Colonic mucosa (tissue), 4 donors: Measurements from ENCODE around the gene FMOD. TPM values are rescaled to one million over a fixed set of nuclear protein-coding genes. Genes with fewer than 3 reads are reported as not detected.

Experiments used
- DNase-seq: peaks from one replicate; pipeline ENCODE4 v3.0.0-alpha.2; 2020
- H3K27ac ChIP-seq: fragments of 200-600 bp; one replicate; pipeline ENCODE4 v1.8.0; 2021
- H3K27me3 ChIP-seq: fragments of 200-600 bp; one replicate; pipeline ENCODE4 v1.8.0; 2021
- H3K36me3 ChIP-seq: fragments of 200-600 bp; one replicate; pipeline ENCODE4 v1.8.0; 2021
- H3K4me1 ChIP-seq: fragments of 200-600 bp; one replicate; pipeline ENCODE4 v1.8.0; 2021; ENCODE audit warnings: mild to moderate bottlenecking
- H3K4me3 ChIP-seq: fragments of 200-600 bp; one replicate; pipeline ENCODE4 v1.8.0; 2021
- H3K9ac ChIP-seq, 2 donors: one replicate each; pipeline ENCODE4 v1.7.0; 2013; ENCODE audit warnings: control low read depth in 2 of 2, low read depth in 2 of 2, low read length in 2 of 2
- H3K9me3 ChIP-seq: fragments of 200-600 bp; one replicate; pipeline ENCODE4 v1.8.0; 2021
- intact Hi-C: fragments of 100-400 bp; cut with DNase I; formaldehyde crosslinking; loops from one replicate; pipeline ENCODE4 v1.14.1; 2022
- total RNA-seq, 2 donors: library from RNA; stranded (reverse); fragmentation: NEBNext Ultra II Directional in 1 of 2; extraction: Animal tissue kit (Norgen Biotek cat#: 25700) in 1 of 2; gene quantifications; one replicate each; pipeline ENCODE4 v1.2.1, GENCODE V29; 2021
- TF ChIP-seq, protein P1 (sequence below): fragments of 200-600 bp; IDR thresholded peaks from one replicate; pipeline ENCODE4 v1.8.0; 2022; ENCODE audit warnings: antibody characterized with exemption, mild to moderate bottlenecking
- donor health status: healthy.
- donor health status: DM: no; HTN: no; CAD: no.
- donor health status: DM: no; HTN: no; CAD: no.

Gene FMOD
- total RNA-seq, 2 donors from 2014 or later = 38.6 to 49.3 TPM

DNA sequence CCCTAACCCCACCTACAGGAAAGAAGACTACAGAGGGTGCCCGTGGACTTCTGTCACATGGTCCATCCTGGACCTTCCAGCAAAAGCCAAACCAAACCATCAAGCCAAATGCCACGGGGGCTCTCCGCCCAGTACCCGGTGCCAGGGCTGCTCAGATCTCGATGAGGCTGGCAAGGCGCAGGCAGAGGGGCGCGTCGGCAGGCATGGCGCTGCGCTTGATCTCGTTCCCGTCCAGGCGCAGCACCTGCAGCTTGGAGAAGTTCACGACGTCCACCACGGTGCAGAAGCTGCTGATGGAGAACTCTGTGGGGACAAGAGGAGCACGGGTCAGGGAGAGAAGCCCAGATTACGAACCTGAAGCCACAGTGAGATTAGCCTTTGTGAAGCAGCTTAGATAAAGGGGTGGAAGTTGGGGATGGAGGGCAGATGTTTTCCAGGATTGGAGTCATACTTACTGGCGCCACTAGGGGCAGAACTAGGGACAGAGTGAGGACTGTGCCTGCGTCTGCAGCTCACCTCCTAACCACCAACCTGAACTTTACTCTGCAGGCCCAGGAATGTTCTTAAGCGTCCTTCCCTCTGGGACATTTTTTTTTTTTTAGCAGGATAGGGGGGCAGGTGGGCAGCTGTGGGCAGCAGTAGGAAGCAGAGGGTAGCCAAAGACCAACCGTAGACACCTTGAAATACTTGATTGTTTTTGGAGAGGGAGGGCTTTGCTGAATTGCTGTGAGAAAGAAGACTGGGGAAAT, 8.6 kb downstream of the FMOD start:
- Histone ChIP-seq H3K9ac (peak overlapping the region in 1 of 2 donors; percentile 47), H3K27me3 (no peaks in the 10 kb centered on the region), H3K4me3 (no peak overlapping the region), H3K4me1 (no peaks in the 10 kb centered on the region), H3K9me3 (no peaks in the 10 kb centered on the region), H3K36me3 (no peaks in the 10 kb centered on the region), H3K27ac (no peak overlapping the region)
- peak; percentile 78 for DNase-seq
- TF ChIP-seq, protein P1, sequence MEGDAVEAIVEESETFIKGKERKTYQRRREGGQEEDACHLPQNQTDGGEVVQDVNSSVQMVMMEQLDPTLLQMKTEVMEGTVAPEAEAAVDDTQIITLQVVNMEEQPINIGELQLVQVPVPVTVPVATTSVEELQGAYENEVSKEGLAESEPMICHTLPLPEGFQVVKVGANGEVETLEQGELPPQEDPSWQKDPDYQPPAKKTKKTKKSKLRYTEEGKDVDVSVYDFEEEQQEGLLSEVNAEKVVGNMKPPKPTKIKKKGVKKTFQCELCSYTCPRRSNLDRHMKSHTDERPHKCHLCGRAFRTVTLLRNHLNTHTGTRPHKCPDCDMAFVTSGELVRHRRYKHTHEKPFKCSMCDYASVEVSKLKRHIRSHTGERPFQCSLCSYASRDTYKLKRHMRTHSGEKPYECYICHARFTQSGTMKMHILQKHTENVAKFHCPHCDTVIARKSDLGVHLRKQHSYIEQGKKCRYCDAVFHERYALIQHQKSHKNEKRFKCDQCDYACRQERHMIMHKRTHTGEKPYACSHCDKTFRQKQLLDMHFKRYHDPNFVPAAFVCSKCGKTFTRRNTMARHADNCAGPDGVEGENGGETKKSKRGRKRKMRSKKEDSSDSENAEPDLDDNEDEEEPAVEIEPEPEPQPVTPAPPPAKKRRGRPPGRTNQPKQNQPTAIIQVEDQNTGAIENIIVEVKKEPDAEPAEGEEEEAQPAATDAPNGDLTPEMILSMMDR = peak; percentile 70
- intact Hi-C loops = no loop called here

DNA sequence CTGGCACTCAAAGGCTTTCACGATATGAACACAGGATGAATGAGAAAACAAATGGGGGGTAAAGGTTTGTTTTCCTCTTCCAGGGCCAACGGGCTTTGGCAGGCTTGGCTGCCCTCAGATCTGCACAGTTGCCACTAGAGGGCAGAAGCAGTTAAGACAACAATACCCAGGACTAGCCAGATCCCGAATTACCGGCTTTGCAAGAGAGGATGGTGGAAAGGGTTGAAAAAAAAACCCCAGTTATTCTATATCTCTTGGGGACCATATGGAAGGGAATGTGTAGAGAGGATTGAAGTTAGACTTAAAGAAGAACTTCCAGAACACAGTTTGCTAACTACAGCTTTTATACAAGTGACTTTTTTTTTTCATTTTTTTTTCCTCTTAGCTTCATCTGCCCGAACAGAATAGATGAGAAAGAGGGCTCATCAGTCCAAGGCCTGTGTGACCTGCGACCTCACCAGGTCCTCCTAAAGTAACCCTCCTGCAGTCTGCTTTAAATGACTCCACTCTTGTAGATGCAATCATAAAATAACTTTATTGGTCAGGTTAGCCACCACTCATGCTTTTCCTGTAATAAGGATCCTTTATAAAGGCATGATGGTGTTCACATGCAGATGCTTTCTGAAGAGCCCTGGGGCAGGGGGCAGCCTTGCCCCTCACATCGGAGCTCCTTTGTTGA, 10.7 kb downstream of the FMOD start:
- Histone ChIP-seq H3K9ac (peak overlapping the region in 1 of 2 donors; percentile 48), H3K27me3 (no peaks in the 10 kb centered on the region), H3K9me3 (no peaks in the 10 kb centered on the region), H3K27ac (no peak overlapping the region), H3K4me3 (no peak overlapping the region), H3K4me1 (no peaks in the 10 kb centered on the region), H3K36me3 (no peaks in the 10 kb centered on the region)
- TF ChIP-seq, protein P1 = peak; percentile 83
- intact Hi-C loops = loop anchor here (2.0 kb wide), 2 partner anchors 101 to 147 kb away; no protein-coding TSS in a partner anchor
- DNase-seq = peak; percentile 84

DNA sequence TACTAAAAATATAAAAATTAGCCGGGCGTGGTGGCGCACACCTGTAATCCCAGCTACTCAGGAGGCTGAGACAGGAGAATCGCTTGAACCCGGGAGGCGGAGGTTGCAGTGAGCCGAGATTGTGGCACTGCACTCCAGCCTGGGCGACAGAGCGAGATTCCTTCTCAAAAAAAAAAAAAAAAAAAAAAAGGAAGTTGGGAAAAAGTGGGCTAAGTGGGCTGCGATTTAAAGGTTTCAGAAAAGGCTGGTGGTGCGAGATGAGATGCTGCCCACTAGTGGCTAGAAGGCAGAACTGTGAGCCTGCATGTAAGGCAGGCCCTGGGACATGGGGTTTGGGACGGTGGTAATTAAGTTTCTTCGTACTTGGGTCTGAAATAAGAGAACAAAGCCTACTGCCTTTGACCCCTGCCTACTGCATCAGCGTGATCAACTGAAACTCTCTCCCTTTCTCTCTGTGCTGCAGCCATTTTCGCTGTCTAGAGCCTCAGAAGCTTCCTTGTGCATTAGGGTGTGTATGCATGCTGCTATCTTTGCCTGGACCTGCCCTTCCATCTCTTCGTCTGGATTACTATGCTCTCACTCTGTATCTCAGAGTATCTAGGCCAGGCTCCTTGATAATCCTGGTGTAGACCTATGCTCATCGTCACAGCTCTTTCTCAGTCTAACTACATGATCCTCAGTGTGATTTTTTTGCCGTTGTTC, 12.4 kb downstream of the FMOD start:
- no peaks in the 10 kb centered on the region for H3K27me3 ChIP-seq
- TF ChIP-seq, protein P1 = peak; percentile 91
- no peak overlapping the region for H3K4me3 ChIP-seq
- intact Hi-C loops = loop anchor here (2.0 kb wide), 1 partner anchor 66 kb away; no protein-coding TSS in a partner anchor
- H3K9me3 ChIP-seq = no peaks in the 10 kb centered on the region
- DNase-seq = peak; percentile 73
- no peaks in the 10 kb centered on the region for H3K4me1 ChIP-seq
- H3K9ac ChIP-seq = no peak overlapping the region
- no peaks in the 10 kb centered on the region for H3K36me3 ChIP-seq
- no peak overlapping the region for H3K27ac ChIP-seq

DNA sequence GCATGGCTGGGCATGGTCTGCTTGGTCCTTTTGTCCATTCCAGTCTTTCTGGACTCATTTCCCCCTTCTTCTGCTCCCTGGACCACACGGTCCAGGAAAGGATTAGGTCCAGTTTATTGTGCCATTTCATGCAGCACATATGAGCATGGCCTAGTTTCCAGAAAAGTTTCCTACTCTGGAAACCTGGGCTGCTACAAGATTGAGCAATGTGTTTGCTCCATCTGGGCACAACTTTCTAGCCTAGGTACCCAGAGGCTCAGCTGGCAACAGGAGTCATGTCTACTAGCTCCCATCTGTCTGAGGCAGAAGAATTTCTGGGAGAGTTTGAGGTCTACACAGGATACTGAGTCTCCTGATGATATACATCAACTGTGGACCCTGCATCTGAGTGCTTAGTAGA, 14.8 kb downstream of the FMOD start:
- H3K4me3 ChIP-seq = no peak overlapping the region
- H3K4me1 ChIP-seq = no peaks in the 10 kb centered on the region
- H3K36me3 ChIP-seq = no peaks in the 10 kb centered on the region
- TF ChIP-seq, protein P1 = no peak
- no peaks in the 10 kb centered on the region for H3K27me3 ChIP-seq
- no peak overlapping the region for H3K9ac ChIP-seq
- no peak overlapping the region for H3K27ac ChIP-seq
- intact Hi-C loops = no loop called here
- DNase-seq = no peak
- no peaks in the 10 kb centered on the region for H3K9me3 ChIP-seq

DNA sequence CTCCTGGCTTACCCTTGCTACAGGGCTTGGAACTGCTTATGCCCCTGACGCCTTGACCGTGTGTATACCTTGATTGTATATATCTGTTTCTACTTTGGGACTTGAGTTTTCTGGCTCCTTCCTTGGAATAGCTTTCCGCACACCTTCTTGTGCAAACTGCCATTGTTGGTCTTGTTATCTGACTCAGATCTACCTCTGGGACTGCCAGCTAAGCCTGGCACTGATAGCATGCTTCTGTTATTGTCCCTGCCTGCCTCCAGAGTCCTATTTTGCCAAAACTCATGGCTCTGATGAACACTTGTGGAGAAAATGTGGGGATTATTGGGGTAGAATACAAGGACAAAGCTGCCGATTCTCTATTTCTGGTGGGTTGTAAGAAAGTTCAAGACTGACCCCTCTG, 15.4 kb downstream of the FMOD start:
- Histone ChIP-seq H3K4me3 (no peak overlapping the region), H3K36me3 (no peaks in the 10 kb centered on the region), H3K9ac (no peak overlapping the region), H3K27ac (no peak overlapping the region), H3K9me3 (no peaks in the 10 kb centered on the region), H3K4me1 (no peaks in the 10 kb centered on the region), H3K27me3 (no peaks in the 10 kb centered on the region)
- no peak for DNase-seq
- intact Hi-C loops = no loop called here
- TF ChIP-seq, protein P1 = no peak
